Activated T-cell treated with anti-CD3 and anti-CD28 coated beads for 24 hours (primary cell): Measurements from ENCODE around the gene UBR1.
"Not testable (repeated sequence)": the region's sequence is repeated elsewhere in the genome, so short reads cannot be mapped to it uniquely, and the experiment has no call there.

Experiments used
- DNase-seq: peaks from one replicate; pipeline ENCODE4 v3.0.0-alpha.2; 2020; ENCODE audit warnings: low read depth

The UBR1 gene

GRCh38 chr15:43056696-43057095 lies 49.1 kb downstream of the UBR1 start:
- DNase-seq = no peak

DNA sequence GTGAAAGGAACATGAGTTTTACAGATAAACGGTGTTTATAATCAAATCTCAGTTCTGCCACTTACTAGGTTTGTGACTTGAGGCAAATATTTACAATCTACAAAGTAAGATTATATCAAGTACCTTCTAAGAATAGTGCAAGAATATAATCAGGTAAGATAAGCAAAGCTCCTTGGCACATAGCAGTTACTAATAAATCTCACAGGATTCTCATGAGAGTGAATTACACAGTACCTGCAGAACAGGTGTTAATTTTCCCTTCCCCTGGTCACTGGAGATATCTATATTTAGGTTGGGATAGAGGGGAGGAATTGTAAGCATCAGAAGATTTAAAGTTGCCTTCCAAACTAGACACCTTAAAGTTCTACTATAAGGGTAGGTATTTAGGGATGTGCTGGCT lies 53.0 kb downstream of the UBR1 start:
- no peak for DNase-seq

- no peak for DNase-seq
Measured at GRCh38 chr15:43048935-43049334, 56.9 kb downstream of the UBR1 start.

DNA sequence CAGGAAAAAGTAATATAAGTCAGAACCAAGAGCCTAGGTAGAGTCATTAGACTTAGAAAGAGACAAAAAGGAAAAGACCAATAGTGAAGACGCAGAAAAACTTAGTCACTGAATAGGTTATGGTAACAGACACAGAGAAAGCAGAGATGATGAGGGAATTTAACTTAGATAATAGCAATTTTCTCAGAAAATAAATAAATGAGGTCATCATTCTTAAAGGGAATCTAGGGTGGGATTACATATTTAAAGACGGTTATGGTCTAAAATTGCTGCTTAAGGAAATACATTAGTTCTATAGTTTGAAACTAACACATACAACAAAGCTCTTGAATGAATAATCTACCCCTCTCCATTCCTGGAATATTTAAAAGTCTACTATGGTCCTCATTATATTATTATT lies 59.4 kb downstream of the UBR1 start:
- no peak for DNase-seq

DNA sequence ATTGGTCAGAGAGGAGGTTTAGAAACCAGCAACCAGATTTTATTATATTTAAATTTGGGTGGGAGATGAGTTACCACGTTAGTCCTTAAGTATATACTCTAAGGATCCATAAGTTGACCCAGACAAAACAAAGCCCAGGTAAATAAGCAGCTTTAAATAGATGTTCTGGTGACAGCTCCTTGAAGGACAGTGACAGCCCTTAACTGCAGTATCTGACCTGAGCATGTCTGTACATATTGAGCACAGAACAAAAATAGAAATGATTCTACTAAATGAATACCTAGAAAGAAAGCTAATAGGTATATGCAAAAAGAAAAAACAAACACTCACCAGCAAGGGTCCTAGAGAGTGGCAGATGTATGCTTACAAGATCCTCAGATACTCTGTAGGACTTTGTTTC lies 63.0 kb downstream of the UBR1 start:
- no peak for DNase-seq

- not testable (repeated sequence) for DNase-seq
Measured at GRCh38 chr15:43041085-43041484, 64.8 kb downstream of the UBR1 start.

- DNase-seq = not testable (repeated sequence)
Measured at GRCh38 chr15:43035240-43035639, 70.6 kb downstream of the UBR1 start.

DNA sequence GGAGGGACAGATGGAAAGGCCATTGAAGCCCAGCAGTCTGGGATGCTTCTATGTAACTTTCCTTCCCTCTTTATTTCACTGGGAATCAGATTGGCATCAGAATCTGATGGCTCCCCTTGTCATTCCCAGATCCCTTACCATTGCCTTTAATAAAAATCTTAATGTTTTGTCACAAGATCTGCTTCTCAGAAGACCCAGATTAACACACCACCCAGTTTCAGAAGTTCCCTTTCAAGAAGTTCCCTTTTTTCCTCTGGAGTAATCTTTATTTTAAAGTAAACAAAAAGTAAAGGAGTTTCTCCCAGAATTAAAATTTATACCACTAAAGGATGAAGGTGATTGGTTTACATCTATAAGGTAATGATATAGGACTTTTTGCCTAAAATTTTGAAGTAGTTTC lies 76.4 kb downstream of the UBR1 start:
- no peak for DNase-seq

DNA sequence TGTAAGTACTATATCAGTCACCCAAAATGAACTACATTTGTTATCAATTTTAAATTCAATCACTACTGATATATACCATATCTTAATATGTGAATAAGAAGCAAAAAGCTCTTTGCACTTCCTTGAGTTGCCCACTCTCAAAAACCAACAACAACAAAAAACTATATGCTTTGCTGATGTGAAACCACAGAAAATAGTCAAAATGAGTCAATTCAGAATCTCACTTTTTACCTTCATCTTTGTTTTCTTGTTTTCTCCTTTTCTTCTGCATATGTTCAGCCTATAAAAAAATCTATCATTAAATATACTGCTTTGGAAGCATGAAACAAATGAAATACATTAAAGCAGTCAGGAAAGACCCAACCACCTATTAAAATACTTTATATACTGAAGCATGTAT lies 80.7 kb downstream of the UBR1 start:
- DNase-seq = no peak

GRCh38 chr15:43014671-43015070 lies 91.2 kb downstream of the UBR1 start:
- DNase-seq = not testable (repeated sequence)

GRCh38 chr15:43009206-43009605 lies 96.6 kb downstream of the UBR1 start:
- no peak for DNase-seq

GRCh38 chr15:43008150-43008549 lies 97.7 kb downstream of the UBR1 start:
- DNase-seq = no peak

GRCh38 chr15:43007551-43007950 lies 98.3 kb downstream of the UBR1 start:
- no peak for DNase-seq

DNA sequence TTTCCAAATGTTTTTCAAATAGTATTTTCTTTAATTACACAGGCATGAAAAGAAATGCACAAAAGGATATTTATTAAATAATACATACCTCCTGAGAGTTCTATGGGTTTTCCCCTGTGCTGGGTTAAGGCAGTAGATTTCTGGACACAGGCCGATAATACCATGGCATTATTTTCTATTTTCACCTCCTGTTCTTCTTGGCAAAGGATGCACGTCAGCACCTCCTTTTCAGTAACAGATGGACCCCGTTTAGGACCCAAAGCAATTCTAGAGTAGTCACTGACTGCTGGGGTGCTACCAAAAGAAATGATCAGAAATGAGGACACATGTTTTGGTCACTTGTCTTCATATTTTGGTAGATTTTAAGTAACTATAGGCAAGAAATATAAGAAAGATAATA lies 98.8 kb downstream of the UBR1 start:
- no peak for DNase-seq

GRCh38 chr15:43004886-43005595 lies 100.8 kb downstream of the UBR1 start:
- not testable (repeated sequence) for DNase-seq

DNA sequence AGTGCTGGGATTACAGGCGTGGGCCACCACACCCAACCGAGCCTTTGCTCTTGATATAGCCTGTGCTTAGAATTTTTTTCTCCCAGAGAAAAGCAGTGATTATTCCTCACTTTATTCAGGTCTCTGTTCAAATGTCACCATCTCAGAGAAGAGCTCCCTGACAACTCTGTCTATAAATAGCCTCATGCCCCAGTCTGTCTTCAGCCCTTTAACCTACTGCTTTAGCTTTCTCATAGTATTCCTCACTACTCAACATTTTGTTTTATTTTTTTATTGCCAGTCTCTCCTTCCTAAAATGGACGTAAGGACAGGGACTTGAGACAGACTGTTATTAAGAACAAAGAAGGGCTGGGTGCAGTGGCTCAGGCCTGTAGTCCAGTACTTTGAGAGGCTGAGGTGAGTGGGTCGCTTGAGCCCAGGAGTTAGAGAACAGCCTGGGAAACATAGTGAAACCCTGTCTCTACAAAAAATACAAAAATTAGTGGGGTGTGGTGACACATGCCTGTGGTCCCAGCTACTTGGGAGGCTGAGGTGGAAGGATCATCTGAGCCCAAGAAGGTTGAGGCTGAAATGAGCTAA lies 106.5 kb downstream of the UBR1 start:
- DNase-seq = no peak

DNA sequence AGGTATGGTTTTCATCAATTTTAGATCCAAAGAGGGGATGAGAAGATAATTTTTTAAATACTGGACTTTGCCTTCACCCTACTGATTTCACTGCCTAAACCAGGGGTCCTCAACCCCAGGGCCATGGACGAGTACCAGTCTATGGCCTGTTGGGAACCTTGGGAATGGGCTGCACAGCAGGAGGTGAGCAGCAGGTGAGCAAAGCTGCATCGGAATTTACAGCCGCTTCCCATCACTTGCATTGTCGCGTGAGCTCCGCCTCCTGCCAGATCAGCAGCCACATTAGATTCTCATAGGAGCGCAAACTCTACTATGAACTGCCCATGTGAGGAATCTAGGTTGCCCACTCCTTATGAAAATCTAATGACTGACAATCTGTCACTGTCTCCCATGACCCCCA lies 109.0 kb downstream of the UBR1 start:
- DNase-seq = no peak

- DNase-seq = no peak
Measured at GRCh38 chr15:42994546-42994945, 111.3 kb downstream of the UBR1 start.

GRCh38 chr15:42992626-42993025 lies 113.2 kb downstream of the UBR1 start:
- no peak for DNase-seq

DNA sequence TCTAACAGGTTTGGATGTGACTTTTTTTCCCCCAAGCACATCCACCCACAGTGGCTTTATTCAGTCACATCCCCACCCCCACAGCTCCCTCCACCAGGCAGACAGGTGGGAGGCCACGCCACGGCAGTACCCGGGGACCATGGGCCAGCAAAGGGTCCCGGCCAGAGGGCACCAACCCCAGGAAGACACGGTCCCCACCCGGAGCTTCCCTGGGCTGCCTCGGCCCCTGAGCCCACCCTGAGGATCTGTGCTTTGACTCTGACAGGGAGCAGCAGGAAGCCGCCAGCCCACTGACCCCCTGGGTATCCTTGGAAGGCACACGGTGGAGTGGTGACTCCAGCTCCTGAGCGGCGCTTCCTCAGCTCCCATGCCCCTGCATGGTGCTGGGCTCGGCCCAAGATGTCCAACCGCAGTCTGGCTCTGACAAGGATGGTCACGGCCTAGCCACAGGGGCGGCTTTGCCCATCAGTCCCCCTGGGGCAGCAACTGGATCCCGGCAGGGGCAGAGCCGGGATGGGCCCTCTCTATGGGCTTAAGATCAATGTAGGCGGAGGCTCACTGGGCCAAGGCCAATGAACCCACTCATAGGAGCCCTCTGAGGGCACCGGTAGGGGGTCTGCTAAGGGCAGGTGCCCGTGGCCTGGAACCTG lies 119.0 kb downstream of the UBR1 start:
- DNase-seq = no peak

GRCh38 chr15:42984493-42985034 lies 121.3 kb downstream of the UBR1 start:
- no peak for DNase-seq

GRCh38 chr15:42979113-42979512 lies 126.7 kb downstream of the UBR1 start:
- not testable (repeated sequence) for DNase-seq

DNA sequence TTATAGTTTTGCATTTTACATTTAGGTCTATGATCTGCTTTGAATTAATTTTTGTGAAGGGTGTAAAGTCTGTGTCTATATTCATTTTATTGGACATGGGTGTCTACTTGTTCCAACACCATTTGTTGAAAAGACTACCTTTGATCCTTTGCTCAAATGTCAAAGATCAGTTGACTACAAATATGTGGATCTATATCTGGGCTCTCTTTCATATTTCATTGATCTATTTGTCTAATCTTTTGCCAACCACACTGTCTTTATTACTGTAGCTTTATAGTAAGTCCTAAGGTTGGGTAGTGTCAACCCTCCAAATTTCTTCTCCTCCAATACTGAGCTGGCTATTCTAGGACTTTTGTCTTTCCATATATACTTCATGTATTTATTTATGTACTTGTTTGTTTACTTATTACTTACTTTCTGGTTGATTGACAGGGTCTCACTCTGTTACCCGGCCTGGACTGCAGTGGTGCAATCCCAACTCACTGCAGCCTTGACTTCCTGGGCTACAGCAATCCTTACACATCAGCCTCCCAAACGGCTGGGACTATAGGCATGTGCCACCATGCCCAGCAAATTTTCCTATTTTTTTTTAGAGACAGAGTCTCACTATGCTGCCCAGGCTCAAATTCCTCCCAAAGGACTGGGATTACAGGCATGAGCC lies 131.5 kb downstream of the UBR1 start:
- DNase-seq = no peak
